Heart left ventricle (tissue), 13 donors: ENCODE data around the gene USP40.

Experiments
- CTCF ChIP-seq, 12 donors: fragments of 200-600 bp; sonication (generic) in 4 of 12; IDR thresholded peaks; one replicate each; pipeline versions ENCODE4 v1.5.0 to v1.8.0; 2018 to 2022; ENCODE audit warnings: antibody characterized with exemption in 12 of 12, mild to moderate bottlenecking in 5 of 12
- POLR2A ChIP-seq, 2 donors: fragments of 450-650 bp; IDR thresholded peaks; one replicate each; pipeline ENCODE4 v1.6.1; 2017; ENCODE audit warnings: antibody characterized with exemption in 2 of 2, mild to moderate bottlenecking in 2 of 2, moderate library complexity in 2 of 2
- donor health status: ischemic (EF 13 %, LVEDD 7.1; RV severe dilation, severe dysfunction).
- donor health status: DM: no; HTN: yes; CAD: no.
- donor health status: DM: no; HTN: no; CAD: no.
- donor health status: ischemic (EF 25% LVEDD 6.9; RV normal size, moderate dysfunction).
- donor health status: ischemic (EF 25% LVEDD 5.7; RV mildly dilated, moderate dysfunction).
- donor health status: ischemic (EF 35%, LVEDD 5.7; RV mildly dilated, moderate dysfunction).
- donor health status: nonischemic (EF 11% LVEDD 7.7; RV severe dilation, severe dysfunction).
- donor health status: DM: yes; HTN: yes; CAD: no.
- donor health status: PGD.
- donor health status: ischemic (EF 29% LVEDD 5.4; RV normal size, mild dysfunction).
- donor health status: nonischemic (EF 23%, LVEDD 6.1; RV moderate dilation, normal function).

GRCh38 chr2:233436191-233436581, 130.4 kb downstream of the USP40 start:
- TF ChIP-seq CTCF (IDR thresholded peaks at IDR 0.05) (no peak), POLR2A (IDR thresholded peaks at IDR 0.05) (no peak)
